IMR-90 (cell line): ENCODE results near the gene CXorf38. TPM values are rescaled to one million over a fixed set of nuclear protein-coding genes. Genes with fewer than 3 reads are reported as not detected.

Experiments
- ATAC-seq: fragments of 200-7000 bp; cut with Tn5 transposase; 2 replicates; pipeline ENCODE4 v1.9.1; 2020; ENCODE audit warnings: low read depth, mild to moderate bottlenecking, moderate library complexity
- BruUV-seq: library from RNA; stranded (reverse); fragments of 400-500 nt; replicated peaks from 2 replicates; lab custom pipeline; 2021; lab: Mats Ljungman, UMichigan
- CTCF ChIA-PET: fragments of 300-600 bp; formaldehyde crosslinking; extraction: SDS; loops from one replicate; lab custom pipeline; 2021; ENCODE audit warnings: antibody characterized with exemption; lab: Yijun Ruan, JAX
- POLR2A ChIA-PET: fragments of 300-600 bp; sonication (Branson Sonifier 250); formaldehyde crosslinking; loops from one replicate; lab custom pipeline; 2022; ENCODE audit warnings: antibody characterized with exemption; ENCODE audit not compliant: unreplicated experiment; lab: Charles Lee
- DNase-seq: peaks from one replicate; pipeline ENCODE4 v3.0.0; 2013
- H2AFZ ChIP-seq: replicated peaks from 2 replicates; pipeline ENCODE3; 2013; ENCODE audit warnings: low read length, mild to moderate bottlenecking; ENCODE audit not compliant: poor library complexity
- H2AK5ac ChIP-seq: 2 replicates; pipeline ENCODE4 v1.6.1; 2013; ENCODE audit warnings: low read depth, low read length, inconsistent platforms
- H2AK9ac ChIP-seq: replicated peaks from 2 replicates; pipeline ENCODE3; 2013; ENCODE audit warnings: mild to moderate bottlenecking, low read depth, low read length, moderate library complexity; ENCODE audit not compliant: poor library complexity
- H2BK120ac ChIP-seq: 2 replicates; pipeline ENCODE4 v1.6.1; 2013; ENCODE audit warnings: low read depth, low read length, inconsistent platforms
- H2BK15ac ChIP-seq: 3 replicates; pipeline ENCODE4 v1.6.1; 2013; ENCODE audit warnings: low read depth, low read length, inconsistent platforms
- H2BK20ac ChIP-seq: 2 replicates; pipeline ENCODE4 v1.6.1; 2013; ENCODE audit warnings: low read depth, mild to moderate bottlenecking, inconsistent platforms, low read length, moderate library complexity
- H2BK5ac ChIP-seq: 2 replicates; pipeline ENCODE4 v1.6.1; 2013; ENCODE audit warnings: mild to moderate bottlenecking, low read depth, low read length, inconsistent platforms; ENCODE audit not compliant: poor library complexity, severe bottlenecking
- H3K14ac ChIP-seq: replicated peaks from 2 replicates; pipeline ENCODE4 v1.6.1; 2013; ENCODE audit warnings: low read depth, low read length, inconsistent platforms
- H3K18ac ChIP-seq: 2 replicates; pipeline ENCODE4 v1.6.1; 2013; ENCODE audit warnings: low read depth, low read length, control low read depth
- H3K23ac ChIP-seq: 2 replicates; pipeline ENCODE4 v1.6.1; 2013; ENCODE audit warnings: low read depth, low read length, inconsistent platforms
- H3K27ac ChIP-seq: 2 replicates; pipeline ENCODE4 v1.5.1; 2013; ENCODE audit warnings: mild to moderate bottlenecking, control low read depth, low read length; ENCODE audit not compliant: insufficient read depth
- H3K27me3 ChIP-seq: 2 replicates; pipeline ENCODE4 v1.6.1; 2013; ENCODE audit warnings: low read length; ENCODE audit not compliant: control insufficient read depth, insufficient read depth
- H3K36me3 ChIP-seq: 2 replicates; pipeline ENCODE4 v1.6.1; 2013; ENCODE audit warnings: low read length, mixed read lengths; ENCODE audit not compliant: control insufficient read depth, insufficient read depth
- H3K4ac ChIP-seq: 2 replicates; pipeline ENCODE4 v1.6.1; 2013; ENCODE audit warnings: low read depth, low read length, inconsistent platforms
- H3K4me1 ChIP-seq: 2 replicates; pipeline ENCODE4 v1.6.1; 2013; ENCODE audit warnings: low read length, mixed read lengths; ENCODE audit not compliant: control insufficient read depth, insufficient read depth
- H3K4me2 ChIP-seq: 2 replicates; pipeline ENCODE4 v1.6.1; 2013; ENCODE audit warnings: low read depth, mild to moderate bottlenecking, control low read depth, low read length, moderate library complexity
- H3K4me3 ChIP-seq: 2 replicates; pipeline ENCODE4 v1.5.1; 2013; ENCODE audit warnings: low read depth, mild to moderate bottlenecking, control low read depth, low read length, moderate library complexity; ENCODE audit not compliant: insufficient read depth
- H3K56ac ChIP-seq: 2 replicates; pipeline ENCODE4 v1.6.1; 2013; ENCODE audit warnings: low read length, inconsistent platforms; ENCODE audit not compliant: insufficient read depth; ENCODE audit errors: extremely low read depth
- H3K79me1 ChIP-seq, 2 experiments: 2 replicates each; pipeline ENCODE4 v1.6.1; 2013; ENCODE audit warnings: low read length in 2 of 2, inconsistent platforms in 1 of 2, low read depth in 1 of 2
- H3K9ac ChIP-seq: 2 replicates; pipeline ENCODE4 v1.6.1; 2013; ENCODE audit warnings: low read depth, low read length, control low read depth
- H3K9me1 ChIP-seq: 2 replicates; pipeline ENCODE4 v1.6.1; 2013; ENCODE audit warnings: low read length, inconsistent platforms; ENCODE audit not compliant: insufficient read depth
- H3K9me3 ChIP-seq: 2 replicates; pipeline ENCODE4 v1.6.1; 2013; ENCODE audit warnings: low read length; ENCODE audit not compliant: control insufficient read depth, insufficient read depth
- H4K20me1 ChIP-seq: 2 replicates; pipeline ENCODE4 v1.6.1; 2013; ENCODE audit warnings: low read length, inconsistent platforms; ENCODE audit not compliant: insufficient read depth
- H4K5ac ChIP-seq: 2 replicates; pipeline ENCODE4 v1.6.1; 2013; ENCODE audit warnings: mild to moderate bottlenecking, low read depth, low read length, control low read depth
- H4K8ac ChIP-seq, 2 experiments: 2 replicates each; pipeline ENCODE4 v1.6.1; 2013; ENCODE audit warnings: low read depth in 2 of 2, low read length in 2 of 2, control low read depth in 1 of 2, inconsistent platforms in 1 of 2
- H4K91ac ChIP-seq: 2 replicates; pipeline ENCODE4 v1.6.1; 2013; ENCODE audit warnings: low read depth, low read length, inconsistent platforms; ENCODE audit not compliant: insufficient read depth
- CEBPB ChIP-seq: IDR thresholded peaks from 2 replicates; pipeline ENCODE4 v1.6.1; 2012; ENCODE audit warnings: low read depth, low read length, improper control_type of control experiment
- ELK1 ChIP-seq: fragments of 150-350 bp; IDR thresholded peaks from 2 replicates; pipeline ENCODE4 v1.6.1; 2016; ENCODE audit warnings: low read depth, mild to moderate bottlenecking, low read length, moderate library complexity, borderline replicate concordance
- MAFK ChIP-seq: IDR thresholded peaks from 2 replicates; pipeline ENCODE4 v1.6.1; 2012; ENCODE audit warnings: low read depth, low read length, improper control_type of control experiment
- MXI1 ChIP-seq: IDR thresholded peaks from 2 replicates; pipeline ENCODE4 v1.6.1; 2012; ENCODE audit warnings: low read depth, mild to moderate bottlenecking, low read length, moderate library complexity, borderline replicate concordance
- NFE2L2 ChIP-seq: fragments of 150-350 bp; IDR thresholded peaks from 2 replicates; pipeline ENCODE4 v1.6.1; 2016; ENCODE audit warnings: low read depth, mild to moderate bottlenecking, low read length
- RAD21 ChIP-seq: IDR thresholded peaks from 2 replicates; pipeline ENCODE4 v1.6.1; 2012; ENCODE audit warnings: low read length, improper control_type of control experiment
- RCOR1 ChIP-seq: IDR thresholded peaks from 2 replicates; pipeline ENCODE4 v1.6.1; 2012; ENCODE audit warnings: mild to moderate bottlenecking, low read length, improper control_type of control experiment; ENCODE audit not compliant: insufficient replicate concordance
- RFX5 ChIP-seq: IDR thresholded peaks from 2 replicates; pipeline ENCODE4 v1.8.0; 2012; ENCODE audit warnings: low read depth, mild to moderate bottlenecking, low read length, moderate library complexity
- SMC3 ChIP-seq: fragments of 150-350 bp; IDR thresholded peaks from 2 replicates; pipeline ENCODE4 v1.6.1; 2016; ENCODE audit warnings: low read depth, mild to moderate bottlenecking, antibody characterized with exemption, low read length, moderate library complexity
- USF2 ChIP-seq: fragments of 150-350 bp; IDR thresholded peaks from 2 replicates; pipeline ENCODE4 v1.6.1; 2017; ENCODE audit warnings: mild to moderate bottlenecking, antibody characterized with exemption, low read length, low read depth
- WGBS, 2 experiments: methylation state at CpG; one replicate each; pipeline versions ENCODE4 v1.1.5 to v1.1.7; 2013; ENCODE audit warnings: missing lambda C conversion rate in 2 of 2; ENCODE audit not compliant: insufficient read length in 1 of 2; ENCODE audit errors: extremely low coverage in 2 of 2; 5-methylcytosine and 5-hydroxymethylcytosine counted together
- dilution Hi-C: fragments of 300-500 bp; cut with HindIII; formaldehyde crosslinking; loops from one replicate; pipeline ENCODE4 v1.14.3; 2018; ENCODE audit warnings: low sequenced_read_pairs; ENCODE audit not compliant: unreplicated experiment
- in situ Hi-C: fragments of 300-500 bp; cut with MboI; formaldehyde crosslinking; loops from 3 replicates; pipeline ENCODE4 v1.14.3; 2019; ENCODE audit warnings: low sequenced_read_pairs, inconsistent platforms, mixed read lengths
- intact Hi-C: fragments of 100-400 bp; cut with micrococcal nuclease; formaldehyde crosslinking; loops from 2 replicates; pipeline ENCODE4 v1.10.0; 2022
- polyA plus RNA-seq, 3 experiments: library from polyadenylated mRNA; depleted of rRNA; stranded (reverse); fragments of >200 nt; gene quantifications; 2 replicates each; pipeline ENCODE4 v1.2.3, GENCODE V29; 2012; ENCODE audit warnings: low replicate concordance in 1 of 3
- total RNA-seq: library from RNA; depleted of rRNA; stranded (reverse); fragments of >200 nt; gene quantifications from 2 replicates; pipeline ENCODE4 v1.2.3, GENCODE V29; 2012

CXorf38 gene
- total and polyA plus RNA-seq, 2 of the 4 experiments (the other 2 are of a cell fraction): 7.0 to 9.9 TPM

- Histone ChIP-seq H2BK120ac (no peak overlapping the region), H2BK15ac (no peak overlapping the region), H2BK20ac (no peak overlapping the region), H3K4me3 (no peak overlapping the region), H3K23ac (no peak overlapping the region), H3K9me3 (no peaks in the 10 kb centered on the region), H4K20me1 (no peaks in the 10 kb centered on the region), H2AK5ac (no peak overlapping the region), H3K9me1 (no peaks in the 10 kb centered on the region), H3K9ac (no peak overlapping the region), H4K91ac (no peak overlapping the region), H2AK9ac (no peak overlapping the region), H3K4me1 (no peaks in the 10 kb centered on the region), H3K79me1 (peaks cover 4 to 5% of the 10 kb centered on the region in 2 experiments; a peak in 1 of 4 replicates), H3K56ac (no peak overlapping the region), H3K27ac (no peak overlapping the region), H2BK5ac (no peak overlapping the region), H3K14ac (no peak overlapping the region), H3K36me3 (peaks cover 15% of the 10 kb centered on the region), H2AFZ (no peak overlapping the region), H4K8ac (no peak overlapping the region), H3K18ac (no peak overlapping the region), H3K4me2 (no peak overlapping the region), H3K4ac (no peak overlapping the region), H4K5ac (no peak overlapping the region), H3K27me3 (peaks cover 8% of the 10 kb centered on the region)
- ATAC-seq (no peak), DNase-seq (no peak)
- TF ChIP-seq RFX5 (no peak), NFE2L2 (no peak), MAFK (no peak), CEBPB (no peak), RCOR1 (no peak), MXI1 (no peak), ELK1 (no peak), USF2 (no peak), RAD21 (no peak), SMC3 (no peak)
- WGBS, 2 experiments: no CpG with 5 or more reads among the region's 1 CpG
- CTCF ChIA-PET: no interaction called here
- dilution Hi-C loops: no loop called here
- POLR2A ChIA-PET: no interaction called here
- intact Hi-C loops: no loop called here
- in situ Hi-C loops: no loop called here
- BruUV-seq: no TSS peak
Observed at GRCh38 chrX:40684092-40684491, 36.7 kb upstream of the CXorf38 start.
